ENCODE data around the gene CAPN14. TPM values are rescaled to one million over a fixed set of nuclear protein-coding genes. Genes with fewer than 3 reads are reported as not detected.

The CAPN14 gene
- total RNA-seq, 2 experiments from 2014 or later, result 0.20 to 0.30 TPM

DNA sequence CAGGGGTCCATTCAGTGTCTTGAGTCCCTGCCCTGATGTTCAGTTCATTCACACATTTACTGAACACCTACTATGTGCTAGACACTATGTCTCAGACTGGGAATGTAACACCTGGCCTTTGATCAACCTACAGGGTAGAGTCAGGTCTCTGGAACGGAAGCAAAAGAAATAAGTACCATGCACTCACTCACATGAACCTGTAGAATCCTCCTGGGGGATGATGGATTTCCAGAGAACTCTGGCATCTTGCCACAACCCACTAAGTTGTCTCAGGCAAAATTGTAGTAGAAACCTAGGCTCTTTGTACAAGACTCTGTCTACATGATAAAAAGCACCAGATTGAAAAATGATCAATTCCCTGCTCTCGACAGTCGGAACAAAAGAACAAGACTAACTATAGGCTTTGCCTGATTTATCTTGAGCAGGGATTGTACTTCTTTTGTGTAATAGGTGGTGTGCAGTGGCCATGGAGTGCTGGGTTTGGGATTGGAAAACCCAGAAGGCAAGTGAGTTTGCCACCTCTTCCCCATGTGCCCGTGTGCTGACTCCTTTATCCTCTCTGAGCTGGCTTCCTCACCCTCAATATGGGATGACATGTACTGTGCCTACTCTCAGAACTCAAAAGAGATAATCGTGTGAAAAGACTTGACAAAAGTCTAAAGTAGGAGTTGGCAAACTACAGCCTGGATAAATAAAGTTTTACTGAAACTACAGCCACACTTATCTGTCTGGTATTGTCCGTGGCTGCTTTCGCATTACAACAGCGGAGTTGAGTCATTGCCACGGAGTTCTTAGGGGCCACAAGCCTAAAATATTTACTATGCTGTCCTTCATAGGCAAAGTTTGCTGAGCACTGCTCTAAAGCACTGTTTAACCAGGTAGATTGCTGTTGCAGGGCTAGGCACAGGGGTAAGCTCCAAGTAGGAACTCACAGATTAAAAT is 4.4 kb downstream of the CAPN14 start:
- H3K4me1 Mint-ChIP-seq (ENCODE audit: low read depth), result peaks cover 8% of the 10 kb centered on the region
- no peak overlapping the region for H3K4me3 Mint-ChIP-seq
- Histone ChIP-seq H3K9me3 (ENCODE audit: control insufficient read depth in 1 of 2, insufficient read depth in 1 of 2, low read length in 2 of 2) (no peaks in the 10 kb centered on the region), H3K4me3 (ENCODE audit: low read length) (no peak overlapping the region), H3K27ac (ENCODE audit: low read depth in 1 of 2, low read length in 2 of 2) (no peak overlapping the region), H3K27me3 (ENCODE audit: control insufficient read depth in 1 of 2, insufficient read depth in 2 of 2, low read length in 2 of 2) (no peaks in the 10 kb centered on the region), H3K36me3 (ENCODE audit: insufficient read depth, low read length) (no peaks in the 10 kb centered on the region), H3K4me1 (ENCODE audit: insufficient read depth, low read length) (peaks cover 3% of the 10 kb centered on the region)
- ChIA-PET CTCF (no interaction called here), POLR2A (no interaction called here)
- H3K9me3 Mint-ChIP-seq, result no peaks in the 10 kb centered on the region
- no peaks in the 10 kb centered on the region for H3K36me3 Mint-ChIP-seq (ENCODE audit: low read depth)
- no peaks in the 10 kb centered on the region for H3K27me3 Mint-ChIP-seq
- DNase-seq (no peak), ATAC-seq (ENCODE audit: poor library complexity) (no peak)
- no peak overlapping the region for H3K27ac Mint-ChIP-seq
- intact Hi-C loops (cut with DNase I, micrococcal nuclease), result no loop called here
- TF ChIP-seq, protein P1, sequence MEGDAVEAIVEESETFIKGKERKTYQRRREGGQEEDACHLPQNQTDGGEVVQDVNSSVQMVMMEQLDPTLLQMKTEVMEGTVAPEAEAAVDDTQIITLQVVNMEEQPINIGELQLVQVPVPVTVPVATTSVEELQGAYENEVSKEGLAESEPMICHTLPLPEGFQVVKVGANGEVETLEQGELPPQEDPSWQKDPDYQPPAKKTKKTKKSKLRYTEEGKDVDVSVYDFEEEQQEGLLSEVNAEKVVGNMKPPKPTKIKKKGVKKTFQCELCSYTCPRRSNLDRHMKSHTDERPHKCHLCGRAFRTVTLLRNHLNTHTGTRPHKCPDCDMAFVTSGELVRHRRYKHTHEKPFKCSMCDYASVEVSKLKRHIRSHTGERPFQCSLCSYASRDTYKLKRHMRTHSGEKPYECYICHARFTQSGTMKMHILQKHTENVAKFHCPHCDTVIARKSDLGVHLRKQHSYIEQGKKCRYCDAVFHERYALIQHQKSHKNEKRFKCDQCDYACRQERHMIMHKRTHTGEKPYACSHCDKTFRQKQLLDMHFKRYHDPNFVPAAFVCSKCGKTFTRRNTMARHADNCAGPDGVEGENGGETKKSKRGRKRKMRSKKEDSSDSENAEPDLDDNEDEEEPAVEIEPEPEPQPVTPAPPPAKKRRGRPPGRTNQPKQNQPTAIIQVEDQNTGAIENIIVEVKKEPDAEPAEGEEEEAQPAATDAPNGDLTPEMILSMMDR (IDR thresholded peaks at IDR 0.05), result no peak

DNA sequence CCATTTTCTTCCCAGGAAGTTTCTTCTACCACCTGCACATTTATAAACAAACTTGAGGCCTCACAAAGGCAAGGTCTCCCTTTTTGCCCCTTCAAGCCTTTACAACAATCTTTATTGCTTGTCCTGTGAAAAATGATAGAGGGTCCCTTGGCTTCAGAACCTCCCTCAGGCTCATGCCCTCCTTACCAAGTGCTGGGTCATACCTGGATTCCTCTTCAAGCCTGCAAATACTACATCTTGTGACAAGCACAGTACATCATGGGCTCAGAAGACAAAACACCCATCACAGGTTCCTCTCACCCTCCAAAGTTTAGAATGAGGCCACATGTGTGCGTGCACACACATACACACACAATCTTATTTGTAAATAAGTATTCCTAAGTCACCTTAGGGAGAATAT is 9.1 kb downstream of the CAPN14 start:
- Mint-ChIP-seq H3K27ac (no peak overlapping the region), H3K9me3 (no peaks in the 10 kb centered on the region), H3K36me3 (ENCODE audit: low read depth) (no peaks in the 10 kb centered on the region), H3K4me1 (ENCODE audit: low read depth) (no peaks in the 10 kb centered on the region), H3K27me3 (no peaks in the 10 kb centered on the region), H3K4me3 (no peak overlapping the region)
- Histone ChIP-seq H3K36me3 (ENCODE audit: insufficient read depth, low read length) (no peaks in the 10 kb centered on the region), H3K9me3 (ENCODE audit: control insufficient read depth in 1 of 2, insufficient read depth in 1 of 2, low read length in 2 of 2) (no peaks in the 10 kb centered on the region), H3K27ac (ENCODE audit: low read depth in 1 of 2, low read length in 2 of 2) (no peak overlapping the region), H3K27me3 (ENCODE audit: control insufficient read depth in 1 of 2, insufficient read depth in 2 of 2, low read length in 2 of 2) (no peaks in the 10 kb centered on the region), H3K4me3 (ENCODE audit: low read length) (no peak overlapping the region), H3K4me1 (ENCODE audit: insufficient read depth, low read length) (no peaks in the 10 kb centered on the region)
- intact Hi-C loops (cut with DNase I, micrococcal nuclease), result no loop called here
- TF ChIP-seq, protein P1 (IDR thresholded peaks at IDR 0.05), result no peak
- ChIA-PET POLR2A (no interaction called here), CTCF (no interaction called here)
- no peak for DNase-seq
- ATAC-seq (ENCODE audit: poor library complexity), result no peak

DNA sequence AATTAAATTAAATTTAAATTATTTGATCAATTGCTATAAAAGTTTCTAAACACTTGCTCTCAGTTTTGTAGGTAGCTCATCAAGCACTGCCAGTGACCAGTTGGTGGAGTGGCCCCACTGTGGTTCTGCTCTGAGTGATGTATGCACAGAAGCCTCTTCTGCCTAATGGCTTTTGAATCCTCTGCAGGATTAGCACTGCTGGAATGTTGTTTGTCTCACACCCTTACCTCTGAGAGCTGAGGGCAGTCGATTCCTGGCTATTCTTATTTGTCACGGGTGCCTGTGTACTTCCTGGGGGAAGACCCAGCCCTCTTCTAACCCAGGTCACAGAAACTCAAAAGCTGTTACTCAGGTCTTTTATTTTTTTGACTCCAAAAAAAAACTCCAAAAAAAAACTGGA is 9.5 kb downstream of the CAPN14 start:
- DNase-seq (no peak), ATAC-seq (ENCODE audit: poor library complexity) (no peak)
- POLR2A ChIA-PET, result no interaction called here
- intact Hi-C loops (cut with DNase I, micrococcal nuclease), result no loop called here
- TF ChIP-seq, protein P1 (IDR thresholded peaks at IDR 0.05), result no peak
- CTCF ChIA-PET, result no interaction called here
- Histone ChIP-seq H3K27me3 (ENCODE audit: control insufficient read depth in 1 of 2, insufficient read depth in 2 of 2, low read length in 2 of 2) (no peaks in the 10 kb centered on the region), H3K4me3 (ENCODE audit: low read length) (no peak overlapping the region), H3K9me3 (ENCODE audit: control insufficient read depth in 1 of 2, insufficient read depth in 1 of 2, low read length in 2 of 2) (no peaks in the 10 kb centered on the region), H3K27ac (ENCODE audit: low read depth in 1 of 2, low read length in 2 of 2) (no peak overlapping the region), H3K36me3 (ENCODE audit: insufficient read depth, low read length) (no peaks in the 10 kb centered on the region), H3K4me1 (ENCODE audit: insufficient read depth, low read length) (no peaks in the 10 kb centered on the region)
- no peak overlapping the region for H3K27ac Mint-ChIP-seq
- no peaks in the 10 kb centered on the region for H3K27me3 Mint-ChIP-seq
- H3K4me3 Mint-ChIP-seq, result no peak overlapping the region
- no peaks in the 10 kb centered on the region for H3K4me1 Mint-ChIP-seq (ENCODE audit: low read depth)
- H3K36me3 Mint-ChIP-seq (ENCODE audit: low read depth), result no peaks in the 10 kb centered on the region
- no peaks in the 10 kb centered on the region for H3K9me3 Mint-ChIP-seq
